SK-N-SH treated with all-trans-retinoic acid at 6 μM for 48 hours (cell line): Measurements from ENCODE around the gene GLIS1.

Experiments
- ARNTL ChIP-seq: fragments of 450-650 bp; formaldehyde crosslinking; IDR thresholded peaks from 2 replicates; pipeline ENCODE4 v1.5.0; 2020; ENCODE audit warnings: low read depth, mild to moderate bottlenecking, moderate library complexity, borderline replicate concordance
- CREB5 ChIP-seq: fragments of 250-450 bp; sonication (Bioruptor Pico); IDR thresholded peaks from 2 replicates; pipeline ENCODE4 v1.5.1; 2020; ENCODE audit warnings: low read depth, mild to moderate bottlenecking, moderate library complexity
- CSDC2 ChIP-seq: fragments of 250-450 bp; sonication (Bioruptor Pico); IDR thresholded peaks from 2 replicates; pipeline ENCODE4 v1.5.0; 2020; ENCODE audit warnings: mild to moderate bottlenecking, moderate library complexity
- RARB ChIP-seq: fragments of 250-450 bp; sonication (Bioruptor Pico); IDR thresholded peaks from 2 replicates; pipeline ENCODE4 v1.8.0; 2021; ENCODE audit warnings: mild to moderate bottlenecking, moderate library complexity
- TCF4 ChIP-seq: fragments of 250-450 bp; sonication (Bioruptor Pico); IDR thresholded peaks from 2 replicates; pipeline ENCODE4 v1.8.0; 2021; ENCODE audit warnings: mild to moderate bottlenecking, moderate library complexity, borderline replicate concordance
- TOX ChIP-seq: fragments of 250-450 bp; sonication (Bioruptor Pico); IDR thresholded peaks from 2 replicates; pipeline ENCODE4 v1.8.0; 2021; ENCODE audit warnings: mild to moderate bottlenecking, moderate library complexity, borderline replicate concordance
- ZFP3 ChIP-seq: fragments of 250-450 bp; sonication (Bioruptor Pico); IDR thresholded peaks from 2 replicates; pipeline ENCODE4 v1.5.0; 2020; ENCODE audit warnings: mild to moderate bottlenecking, moderate library complexity
- ZFP30 ChIP-seq: fragments of 450-650 bp; formaldehyde crosslinking; IDR thresholded peaks from 2 replicates; pipeline ENCODE4 v1.5.0; 2022; ENCODE audit warnings: mild to moderate bottlenecking, moderate library complexity
- ZNF565 ChIP-seq: fragments of 450-650 bp; formaldehyde crosslinking; conservative IDR thresholded peaks from 2 replicates; pipeline ENCODE4 v1.5.0; 2020; ENCODE audit warnings: low read depth, mild to moderate bottlenecking, moderate library complexity
- ZNF8 ChIP-seq: fragments of 450-650 bp; formaldehyde crosslinking; IDR thresholded peaks from 2 replicates; pipeline ENCODE4 v1.5.0; 2020; ENCODE audit warnings: mild to moderate bottlenecking, moderate library complexity
- TF ChIP-seq, protein P1 (sequence below): fragments of 250-450 bp; sonication (Bioruptor Pico); IDR thresholded peaks from 2 replicates; pipeline ENCODE4 v1.8.0; 2020; ENCODE audit warnings: mild to moderate bottlenecking, moderate library complexity, borderline replicate concordance
- TF ChIP-seq, protein P2 (sequence below): fragments of 250-450 bp; sonication (Bioruptor Pico); IDR thresholded peaks from 2 replicates; pipeline ENCODE4 v1.5.1; 2021; ENCODE audit warnings: mild to moderate bottlenecking, moderate library complexity
- TF ChIP-seq, protein P3 (sequence below): fragments of 250-450 bp; sonication (Bioruptor Pico); IDR thresholded peaks from 2 replicates; pipeline ENCODE4 v1.5.0; 2020; ENCODE audit warnings: mild to moderate bottlenecking, moderate library complexity

DNA sequence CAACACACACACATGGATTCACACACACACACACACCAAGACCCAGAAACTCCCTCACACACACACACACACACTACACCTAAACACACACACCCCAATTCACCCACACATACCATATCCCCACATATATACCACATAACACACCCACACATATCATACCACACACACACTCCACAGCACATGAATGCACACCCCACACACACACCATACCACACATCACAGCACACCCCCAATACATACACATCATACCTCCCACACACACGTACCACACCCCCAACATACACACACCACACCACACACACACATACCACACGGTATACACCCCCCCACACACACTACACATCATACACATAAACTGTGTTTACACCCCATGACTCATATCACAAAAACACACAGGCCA, 199.7 kb downstream of the GLIS1 start:
- TF ChIP-seq ZFP3 (CRISPR knock-in tag) (no peak), RARB (no peak), ZNF8 (CRISPR knock-in tag) (no peak), ZNF565 (no peak), TCF4 (CRISPR knock-in tag) (no peak), ZFP30 (no peak), CREB5 (CRISPR knock-in tag) (no peak), TOX (CRISPR knock-in tag) (no peak), ARNTL (CRISPR knock-in tag) (no peak), CSDC2 (CRISPR knock-in tag) (no peak)
- TF ChIP-seq, protein P1, sequence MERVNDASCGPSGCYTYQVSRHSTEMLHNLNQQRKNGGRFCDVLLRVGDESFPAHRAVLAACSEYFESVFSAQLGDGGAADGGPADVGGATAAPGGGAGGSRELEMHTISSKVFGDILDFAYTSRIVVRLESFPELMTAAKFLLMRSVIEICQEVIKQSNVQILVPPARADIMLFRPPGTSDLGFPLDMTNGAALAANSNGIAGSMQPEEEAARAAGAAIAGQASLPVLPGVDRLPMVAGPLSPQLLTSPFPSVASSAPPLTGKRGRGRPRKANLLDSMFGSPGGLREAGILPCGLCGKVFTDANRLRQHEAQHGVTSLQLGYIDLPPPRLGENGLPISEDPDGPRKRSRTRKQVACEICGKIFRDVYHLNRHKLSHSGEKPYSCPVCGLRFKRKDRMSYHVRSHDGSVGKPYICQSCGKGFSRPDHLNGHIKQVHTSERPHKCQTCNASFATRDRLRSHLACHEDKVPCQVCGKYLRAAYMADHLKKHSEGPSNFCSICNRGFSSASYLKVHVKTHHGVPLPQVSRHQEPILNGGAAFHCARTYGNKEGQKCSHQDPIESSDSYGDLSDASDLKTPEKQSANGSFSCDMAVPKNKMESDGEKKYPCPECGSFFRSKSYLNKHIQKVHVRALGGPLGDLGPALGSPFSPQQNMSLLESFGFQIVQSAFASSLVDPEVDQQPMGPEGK: no peak
- TF ChIP-seq, protein P2, sequence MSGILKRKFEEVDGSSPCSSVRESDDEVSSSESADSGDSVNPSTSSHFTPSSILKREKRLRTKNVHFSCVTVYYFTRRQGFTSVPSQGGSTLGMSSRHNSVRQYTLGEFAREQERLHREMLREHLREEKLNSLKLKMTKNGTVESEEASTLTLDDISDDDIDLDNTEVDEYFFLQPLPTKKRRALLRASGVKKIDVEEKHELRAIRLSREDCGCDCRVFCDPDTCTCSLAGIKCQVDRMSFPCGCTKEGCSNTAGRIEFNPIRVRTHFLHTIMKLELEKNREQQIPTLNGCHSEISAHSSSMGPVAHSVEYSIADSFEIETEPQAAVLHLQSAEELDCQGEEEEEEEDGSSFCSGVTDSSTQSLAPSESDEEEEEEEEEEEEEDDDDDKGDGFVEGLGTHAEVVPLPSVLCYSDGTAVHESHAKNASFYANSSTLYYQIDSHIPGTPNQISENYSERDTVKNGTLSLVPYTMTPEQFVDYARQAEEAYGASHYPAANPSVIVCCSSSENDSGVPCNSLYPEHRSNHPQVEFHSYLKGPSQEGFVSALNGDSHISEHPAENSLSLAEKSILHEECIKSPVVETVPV: no peak
- TF ChIP-seq, protein P3, sequence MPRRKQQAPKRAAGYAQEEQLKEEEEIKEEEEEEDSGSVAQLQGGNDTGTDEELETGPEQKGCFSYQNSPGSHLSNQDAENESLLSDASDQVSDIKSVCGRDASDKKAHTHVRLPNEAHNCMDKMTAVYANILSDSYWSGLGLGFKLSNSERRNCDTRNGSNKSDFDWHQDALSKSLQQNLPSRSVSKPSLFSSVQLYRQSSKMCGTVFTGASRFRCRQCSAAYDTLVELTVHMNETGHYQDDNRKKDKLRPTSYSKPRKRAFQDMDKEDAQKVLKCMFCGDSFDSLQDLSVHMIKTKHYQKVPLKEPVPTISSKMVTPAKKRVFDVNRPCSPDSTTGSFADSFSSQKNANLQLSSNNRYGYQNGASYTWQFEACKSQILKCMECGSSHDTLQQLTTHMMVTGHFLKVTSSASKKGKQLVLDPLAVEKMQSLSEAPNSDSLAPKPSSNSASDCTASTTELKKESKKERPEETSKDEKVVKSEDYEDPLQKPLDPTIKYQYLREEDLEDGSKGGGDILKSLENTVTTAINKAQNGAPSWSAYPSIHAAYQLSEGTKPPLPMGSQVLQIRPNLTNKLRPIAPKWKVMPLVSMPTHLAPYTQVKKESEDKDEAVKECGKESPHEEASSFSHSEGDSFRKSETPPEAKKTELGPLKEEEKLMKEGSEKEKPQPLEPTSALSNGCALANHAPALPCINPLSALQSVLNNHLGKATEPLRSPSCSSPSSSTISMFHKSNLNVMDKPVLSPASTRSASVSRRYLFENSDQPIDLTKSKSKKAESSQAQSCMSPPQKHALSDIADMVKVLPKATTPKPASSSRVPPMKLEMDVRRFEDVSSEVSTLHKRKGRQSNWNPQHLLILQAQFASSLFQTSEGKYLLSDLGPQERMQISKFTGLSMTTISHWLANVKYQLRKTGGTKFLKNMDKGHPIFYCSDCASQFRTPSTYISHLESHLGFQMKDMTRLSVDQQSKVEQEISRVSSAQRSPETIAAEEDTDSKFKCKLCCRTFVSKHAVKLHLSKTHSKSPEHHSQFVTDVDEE (CRISPR knock-in tag): no peak
